NCI-H1694 treated with DMSO at 0.1 percent for 48 hours (cell line): ENCODE data around the gene FGF11.

Experiments used
- DNase-seq: peaks from one replicate; lab custom pipeline; 2025; lab: John Stamatoyannopoulos, UW

FGF11 gene

GRCh38 chr17:7431231-7431630, 8.1 kb upstream of the FGF11 start:
- DNase-seq: no peak

- no peak for DNase-seq
These were observed 7.0 kb upstream of the FGF11 start for GRCh38 chr17:7432296-7432695.

- DNase-seq: peak; percentile 45
These were observed 3.4 kb upstream of the FGF11 start for GRCh38 chr17:7435676-7436555.

- DNase-seq: peak; percentile 77
These were observed 2.5 kb upstream of the FGF11 start for GRCh38 chr17:7436556-7437368.

GRCh38 chr17:7437369-7437863, 1.9 kb upstream of the FGF11 start:
- DNase-seq: no peak

GRCh38 chr17:7437950-7438614, 1.2 kb upstream of the FGF11 start:
- peak; percentile 51 for DNase-seq

GRCh38 chr17:7438656-7439460, 454 bp upstream of the FGF11 start:
- no peak for DNase-seq

GRCh38 chr17:7440113-7440833, 961 bp downstream of the FGF11 start:
- peak; percentile 36 for DNase-seq

- DNase-seq: no peak
These were observed 1.5 kb downstream of the FGF11 start for GRCh38 chr17:7440834-7441195.

GRCh38 chr17:7441266-7441665, 2.0 kb downstream of the FGF11 start:
- DNase-seq: no peak

- no peak for DNase-seq
These were observed 2.8 kb downstream of the FGF11 start for GRCh38 chr17:7442142-7442541.

GRCh38 chr17:7443499-7444485, 4.5 kb downstream of the FGF11 start:
- no peak for DNase-seq

GRCh38 chr17:7444682-7445618, 5.6 kb downstream of the FGF11 start, which contains the start of gene CHRNB1:
CHRNB1 (plus strand) TSS chr17:7445061; CDS start chr17:7445128, 67 bp downstream.
- DNase-seq: no peak

- no peak for DNase-seq
These were observed 6.3 kb downstream of the FGF11 start for GRCh38 chr17:7445619-7445968.

GRCh38 chr17:7448461-7448860, 9.1 kb downstream of the FGF11 start:
- DNase-seq: no peak

GRCh38 chr17:7459961-7460545, 20.7 kb downstream of the FGF11 start:
- DNase-seq: no peak

GRCh38 chr17:7460850-7461660, 21.7 kb downstream of the FGF11 start:
- DNase-seq: no peak
